Activated CD8-positive, alpha-beta memory T cell treated with anti-CD3 and anti-CD28 coated beads, Interleukin-2, amount 50 U/mL, for 24 hours (primary cell): ENCODE measurements around the gene CENPP.

Experiments used
- DNase-seq: peaks from one replicate; pipeline ENCODE4 v3.0.0-alpha.2; 2020; ENCODE audit errors: extremely low read depth

CENPP gene

DNA sequence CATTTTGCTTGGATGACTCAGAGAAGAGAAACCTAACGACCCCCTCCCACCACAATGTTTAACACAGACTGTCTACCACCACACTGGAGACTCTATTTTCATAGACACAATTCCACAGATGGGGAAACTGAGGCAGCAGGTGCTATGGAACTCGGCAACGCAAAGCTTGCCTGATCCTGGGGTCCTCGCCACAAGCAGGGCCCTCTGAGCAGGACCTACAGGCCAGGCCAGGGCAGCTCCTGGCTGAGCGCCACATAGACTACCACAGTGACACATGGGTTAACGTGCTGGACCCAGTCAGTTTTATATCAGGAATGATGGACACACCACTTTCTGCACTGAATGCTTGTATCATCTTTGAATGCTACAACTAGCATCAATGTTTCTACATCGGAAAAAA lies 332.4 kb downstream of the CENPP start:
- DNase-seq: no peak

DNA sequence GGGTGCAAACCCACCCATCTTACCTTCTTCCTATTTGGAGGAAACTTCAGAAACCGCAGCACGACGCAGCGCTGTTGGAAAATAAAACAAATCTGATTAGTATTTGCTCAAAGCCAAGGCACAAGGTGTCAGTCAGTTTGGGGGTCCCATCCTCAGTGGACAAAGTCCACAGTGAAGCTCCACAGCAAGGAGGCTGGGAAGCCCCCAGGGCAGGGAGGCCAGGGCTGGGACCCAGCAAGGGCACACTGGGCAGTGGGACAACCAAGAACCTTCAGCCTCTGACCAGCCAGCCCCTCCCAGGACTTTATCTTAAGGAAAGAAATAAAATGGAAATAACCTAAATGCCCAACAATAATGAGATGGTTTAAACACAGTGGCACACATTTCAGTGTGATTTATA lies 332.9 kb downstream of the CENPP start:
- DNase-seq: no peak

DNA sequence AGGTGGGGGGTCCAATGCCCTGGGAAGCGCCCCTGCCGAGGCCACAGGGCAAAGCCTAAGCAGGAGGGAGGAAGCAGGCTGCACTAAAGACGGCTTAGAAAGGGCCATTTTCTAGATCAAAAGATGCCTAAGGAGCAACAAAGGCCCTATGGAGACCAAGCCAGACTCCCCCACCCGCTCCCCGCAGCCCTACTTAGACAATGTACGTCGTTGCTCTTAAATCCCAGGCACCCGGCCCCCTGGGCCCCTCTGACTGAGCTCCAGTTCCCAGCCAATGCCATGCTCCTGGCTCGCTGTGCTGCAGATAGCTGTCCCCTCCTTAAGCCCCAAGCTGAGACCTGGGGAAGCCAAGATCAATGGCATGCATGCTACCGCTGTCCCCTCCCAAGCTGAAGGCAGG lies 333.8 kb downstream of the CENPP start:
- no peak for DNase-seq

DNA sequence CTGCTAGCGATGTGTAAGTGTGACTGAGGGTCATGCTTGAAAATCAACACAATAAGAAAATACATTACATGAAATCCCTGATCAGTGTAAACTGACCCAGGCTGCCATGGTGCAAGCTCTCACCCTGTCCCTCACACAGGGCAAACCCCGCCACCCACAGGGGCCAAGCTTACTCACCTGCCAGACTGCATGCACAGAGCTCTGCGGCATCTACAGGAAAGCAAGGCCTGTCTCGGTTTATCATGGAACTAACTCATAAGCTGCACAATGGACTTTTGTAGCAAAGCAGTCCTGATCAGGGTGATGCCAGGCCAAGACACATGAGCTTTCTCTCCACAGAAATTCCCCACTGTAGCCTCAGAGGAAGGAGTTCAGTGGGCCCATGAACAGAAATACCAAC lies 334.5 kb downstream of the CENPP start:
- no peak for DNase-seq

DNA sequence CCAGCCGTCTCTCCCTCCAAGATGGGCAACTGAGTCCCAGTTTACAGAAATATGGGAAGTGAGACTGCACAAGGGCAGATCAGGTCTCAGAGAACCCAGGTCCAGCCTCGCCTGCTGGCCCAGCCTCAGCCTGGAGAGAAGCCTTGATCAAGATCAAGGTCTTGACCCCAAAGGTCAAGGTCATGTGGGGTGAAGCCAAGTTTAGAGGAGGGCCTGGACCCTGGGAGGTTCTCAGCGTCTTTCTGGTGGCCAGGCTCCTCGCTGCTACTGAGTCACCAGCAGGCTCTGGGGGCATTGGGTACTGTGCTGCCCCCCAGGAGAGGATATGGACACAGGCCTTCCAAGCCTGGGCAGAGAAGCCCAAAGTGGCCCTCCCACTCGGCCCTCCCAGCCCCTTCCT lies 335.4 kb downstream of the CENPP start:
- DNase-seq: no peak

DNA sequence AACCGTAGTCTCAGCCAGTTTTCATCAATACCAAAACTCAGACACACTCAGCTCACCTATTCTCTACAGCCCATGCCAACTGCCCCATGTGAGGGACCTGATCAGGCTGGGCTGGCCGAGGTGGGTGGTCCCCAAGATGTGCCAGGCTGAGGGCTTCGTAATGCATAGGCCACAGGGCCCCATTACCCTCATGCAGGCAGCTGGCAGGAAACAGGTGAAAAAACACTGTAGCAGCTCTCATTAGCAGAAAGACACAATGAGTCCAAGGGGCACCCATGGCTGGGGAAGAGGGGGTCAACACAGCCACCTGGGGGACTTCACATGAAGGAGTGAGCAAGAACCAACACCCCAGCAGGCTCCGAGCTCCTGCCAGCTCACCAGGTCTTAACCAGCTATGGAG lies 336.0 kb downstream of the CENPP start:
- no peak for DNase-seq

DNA sequence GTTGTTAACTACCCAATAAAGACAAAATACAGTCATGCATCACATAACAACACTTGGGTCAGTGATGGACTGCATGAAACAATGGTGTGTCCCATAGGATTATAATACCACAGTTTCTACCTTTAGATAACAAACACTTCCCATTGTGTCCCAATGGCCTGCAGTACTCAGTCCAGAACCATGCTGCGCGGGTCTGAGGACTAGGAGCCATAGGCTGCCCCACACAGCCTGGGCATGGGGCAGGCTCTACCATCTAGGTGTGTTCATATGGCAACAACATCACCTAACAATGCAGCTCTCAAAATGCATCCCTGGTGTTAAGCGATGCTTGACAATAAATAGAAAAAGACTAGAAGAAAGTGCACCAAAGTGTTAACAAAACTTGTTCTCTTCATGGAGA lies 337.4 kb downstream of the CENPP start:
- no peak for DNase-seq

DNA sequence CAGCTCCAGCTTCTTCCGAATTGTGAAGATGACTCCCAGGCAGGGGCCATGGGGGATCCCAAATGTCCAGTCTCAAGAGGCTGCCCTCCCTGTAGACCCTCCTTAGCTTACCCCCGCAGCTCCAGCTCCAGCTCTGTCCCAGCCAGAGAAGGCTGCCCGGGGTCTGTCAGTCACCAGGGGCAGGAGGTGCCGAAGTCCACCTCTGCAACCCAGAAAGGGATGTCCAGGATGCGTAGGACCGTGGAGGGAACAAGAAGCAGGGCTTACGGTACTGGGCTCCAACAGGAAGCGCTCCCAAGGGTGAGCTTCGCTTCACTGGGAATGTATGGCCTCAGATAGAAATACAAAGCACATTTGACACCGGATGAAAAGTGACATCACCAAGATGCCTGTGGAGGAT lies 338.2 kb downstream of the CENPP start:
- DNase-seq: no peak

DNA sequence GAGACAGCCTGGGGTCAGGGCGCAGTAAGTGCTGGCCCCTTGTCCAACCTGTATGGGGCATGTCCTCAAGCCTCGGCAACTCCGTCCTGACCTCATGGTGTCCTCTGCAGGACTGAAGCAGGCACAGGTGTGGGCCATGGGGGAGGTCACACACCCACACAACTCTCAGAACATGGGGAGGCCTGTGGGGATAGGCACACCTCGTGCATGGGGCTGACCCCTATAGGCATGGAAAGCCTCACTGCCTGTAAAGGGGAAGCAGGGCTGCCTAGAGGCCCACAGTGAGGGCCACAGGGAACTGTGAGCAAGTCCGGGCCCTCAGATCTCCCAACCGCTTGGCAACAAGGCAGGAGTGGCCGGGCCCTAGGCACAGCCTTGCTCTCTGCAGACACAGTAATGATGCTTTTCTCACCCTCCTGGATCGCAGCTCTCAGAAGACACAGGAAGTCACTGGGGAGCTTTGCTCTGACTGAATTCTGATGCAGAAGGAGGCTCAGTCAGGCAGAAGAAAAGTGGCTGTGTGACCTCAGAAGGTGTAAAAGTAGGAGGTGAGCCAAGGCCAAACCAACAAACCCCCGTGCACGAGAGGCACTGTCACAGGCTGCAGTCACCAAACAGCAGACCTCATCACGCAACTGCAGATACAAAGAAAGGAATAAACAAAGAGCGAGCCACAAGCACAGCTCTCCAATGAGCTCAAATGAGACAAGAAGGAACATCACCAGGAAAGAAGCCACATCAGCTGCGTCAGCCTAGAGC lies 338.8 kb downstream of the CENPP start:
- DNase-seq: no peak

DNA sequence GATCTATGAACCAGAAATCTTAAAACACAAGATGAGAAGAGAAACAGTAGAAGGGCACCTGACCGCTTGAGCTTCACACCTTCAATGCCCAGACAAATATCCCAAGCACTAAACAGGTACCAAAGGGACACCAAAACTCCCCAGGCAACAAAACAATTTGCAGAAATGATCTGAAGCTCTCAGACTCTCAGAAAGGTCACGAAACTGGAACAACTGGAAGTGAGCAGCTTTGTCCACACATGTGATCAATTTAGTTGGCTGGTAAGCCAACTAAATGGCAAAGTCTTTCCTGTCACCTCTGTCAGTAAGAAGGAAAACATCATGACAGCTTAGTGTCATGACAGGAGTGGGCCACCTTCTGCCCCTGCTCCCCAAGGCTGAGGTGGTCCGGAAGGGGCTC lies 340.1 kb downstream of the CENPP start:
- DNase-seq: no peak

DNA sequence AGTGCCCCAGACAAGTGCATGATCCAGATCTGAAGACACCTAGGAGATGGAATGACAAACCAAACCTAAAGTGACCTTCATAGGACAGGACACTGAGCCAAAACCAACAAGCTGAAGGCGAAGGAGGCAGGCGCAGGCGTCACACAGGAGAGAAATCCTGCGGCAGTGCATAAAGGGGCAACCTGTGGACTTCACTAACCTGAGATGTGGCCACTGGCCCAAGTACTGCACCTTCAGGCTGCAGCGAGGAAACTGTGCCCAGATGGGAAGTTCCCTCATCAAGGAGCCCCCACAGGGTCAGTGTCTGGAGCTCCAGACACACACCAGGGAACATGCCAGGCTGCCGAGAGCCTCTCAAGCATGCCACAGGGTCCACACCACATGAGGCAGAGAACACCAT lies 340.5 kb downstream of the CENPP start:
- no peak for DNase-seq

DNA sequence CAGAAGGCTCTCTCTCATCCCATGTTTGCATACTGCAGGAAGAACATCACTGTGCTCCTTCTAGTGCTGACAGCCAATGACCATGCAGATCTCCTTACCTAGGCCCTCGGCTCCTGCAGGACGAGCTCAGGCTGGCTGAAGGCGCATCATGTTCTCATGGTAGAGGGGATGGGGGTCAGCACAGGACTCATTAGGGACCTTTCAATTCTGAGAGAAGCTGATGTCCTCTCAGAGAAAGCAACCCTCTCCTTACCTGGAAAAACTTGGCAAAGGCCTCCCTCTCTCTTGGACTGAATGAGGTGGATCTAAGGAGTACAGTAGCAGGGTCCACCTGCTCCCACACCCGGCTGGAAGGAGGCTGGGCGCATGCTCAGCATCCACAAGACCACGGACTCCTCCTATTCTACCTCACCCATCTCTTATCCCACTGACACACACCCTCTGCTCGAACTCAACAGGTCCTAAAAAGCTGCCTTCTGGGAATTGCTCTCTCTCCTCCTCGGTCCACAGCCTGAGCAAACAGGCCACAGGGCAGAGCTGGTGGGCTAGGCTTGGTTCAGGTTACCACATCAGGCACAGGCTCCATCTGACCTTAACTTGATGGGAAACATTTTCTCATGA lies 341.3 kb downstream of the CENPP start:
- DNase-seq: no peak

DNA sequence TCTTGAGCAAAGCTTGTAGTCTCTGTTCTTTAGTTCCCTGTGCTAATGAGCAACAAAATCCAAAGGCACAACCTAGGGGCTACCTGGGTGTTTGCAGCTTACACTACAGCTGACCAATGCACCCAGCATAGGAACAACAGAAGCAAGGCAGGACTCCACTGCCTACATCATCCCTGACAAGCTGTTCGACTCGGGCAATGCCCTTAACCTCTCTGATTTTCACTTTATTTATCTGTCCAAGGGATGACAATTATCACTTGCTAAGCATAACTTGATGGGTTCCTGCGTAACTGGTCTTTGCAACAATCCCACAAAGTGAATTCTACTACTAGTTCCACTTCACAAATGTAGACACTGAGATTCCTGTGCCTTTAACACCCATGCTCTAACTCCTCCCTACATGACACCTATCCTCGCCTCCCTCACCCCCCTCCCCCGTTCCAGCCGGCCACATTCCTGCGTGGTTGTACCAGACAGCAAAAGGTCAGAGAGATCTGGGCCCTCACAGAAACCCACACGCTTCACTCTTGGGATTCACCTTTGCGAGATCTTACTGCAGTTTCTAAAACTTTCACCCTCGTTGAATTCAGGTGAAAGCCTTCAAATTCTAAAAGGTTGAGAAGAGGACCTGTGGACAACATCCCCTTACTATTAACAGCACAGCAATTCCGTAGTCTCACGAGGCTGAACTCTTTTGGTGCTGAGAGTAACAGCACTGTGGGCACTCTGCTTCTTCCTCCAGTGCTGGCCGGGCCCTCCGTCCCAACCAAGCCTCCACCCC lies 343.2 kb downstream of the CENPP start:
- no peak for DNase-seq

DNA sequence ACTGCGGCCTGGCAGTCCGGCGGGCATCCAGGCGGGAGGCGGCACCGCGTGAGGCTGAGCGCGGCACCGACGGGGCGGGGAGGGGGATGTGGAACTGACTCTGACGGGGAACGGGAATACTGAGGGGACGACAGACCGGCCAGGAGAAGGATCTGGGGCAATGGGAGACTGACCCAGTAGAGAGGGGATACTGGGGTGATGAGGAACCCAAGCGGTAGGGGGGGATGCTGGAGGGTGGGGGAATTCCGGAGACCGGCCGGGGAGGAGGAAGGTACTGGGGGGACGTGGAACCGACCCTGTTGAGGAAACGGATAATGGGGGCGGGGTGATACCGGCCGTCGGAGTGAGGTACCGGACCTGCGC lies 343.8 kb downstream of the CENPP start:
- DNase-seq: no peak
